K562 (cell line): Measurements from ENCODE around the gene GNAQ. TPM values are rescaled to one million over a fixed set of nuclear protein-coding genes. Genes with fewer than 3 reads are reported as not detected.

Source experiments
- ATAC-seq: fragments of 200-7000 bp; cut with Tn5 transposase; 3 replicates; pipeline ENCODE4 v1.9.1; 2020; ENCODE audit warnings: moderate library complexity
- BruUV-seq: library from RNA; stranded (reverse); fragments of 400-500 nt; replicated peaks from 2 replicates; lab custom pipeline; 2021; lab: Mats Ljungman, UMichigan
- CTCF ChIA-PET: fragments of 300-600 bp; formaldehyde crosslinking; extraction: SDS; loops from one replicate; lab custom pipeline; 2021; ENCODE audit warnings: low intra/inter-chr PET ratio; lab: Yijun Ruan, JAX
- POLR2A ChIA-PET: fragments of 300-600, 350-650 bp; sonication (Branson Sonifier 250); formaldehyde crosslinking; extraction: SDS; loops from one replicate; lab custom pipeline; 2021; ENCODE audit warnings: antibody characterized with exemption, inconsistent platforms; lab: Yijun Ruan, JAX
- DNase-seq, 4 experiments: peaks; one replicate each; pipeline versions ENCODE4 v3.0.0 to v3.0.0-alpha.2; 2011 to 2018; ENCODE audit warnings: low spot score in 3 of 4, mixed read lengths in 3 of 4; ENCODE audit errors: extremely low read depth in 1 of 4
- FAIRE-seq: peaks from 2 replicates; lab custom pipeline; 2011; peaks lifted over from hg19 to GRCh38; lab: Jason Lieb, UNC
- H2AFZ ChIP-seq: 2 replicates; pipeline ENCODE4 v1.6.0; 2011; ENCODE audit warnings: low read depth, low read length, control low read depth, inconsistent platforms
- H3K27ac ChIP-seq: fragments of 200-600 bp; 3 replicates; pipeline ENCODE4 v1.8.0; 2011; ENCODE audit warnings: low read depth, mild to moderate bottlenecking, control low read depth, inconsistent platforms, low read length, moderate library complexity, mixed read lengths; ENCODE audit errors: extremely low read depth
- H3K27me3 ChIP-seq, 2 experiments: fragments of 300-600 bp in 1 of 2; 2 replicates in 1 of 2; 3 replicates in 1 of 2; pipeline versions ENCODE4 v1.6.0 to v1.8.0; 2011; ENCODE audit warnings: inconsistent platforms in 2 of 2, low read length in 2 of 2, mild to moderate bottlenecking in 1 of 2, mixed read lengths in 1 of 2, moderate library complexity in 1 of 2; ENCODE audit not compliant: control insufficient read depth in 2 of 2, insufficient read depth in 2 of 2
- H3K36me3 ChIP-seq: fragments of 300-600 bp; 3 replicates; pipeline ENCODE4 v1.8.0; 2011; ENCODE audit warnings: mild to moderate bottlenecking, low read length, inconsistent platforms; ENCODE audit not compliant: control insufficient read depth, insufficient read depth
- H3K4me1 ChIP-seq, 2 experiments: fragments of 200-600 bp in 1 of 2; replicated peaks in 1 of 2; 2 replicates in 1 of 2; 3 replicates in 1 of 2; pipeline versions ENCODE4 v1.5.1 to v1.8.0; 2011; ENCODE audit warnings: inconsistent platforms in 2 of 2, low read length in 2 of 2, mild to moderate bottlenecking in 1 of 2, mixed read lengths in 1 of 2, moderate library complexity in 1 of 2; ENCODE audit not compliant: control insufficient read depth in 2 of 2, insufficient read depth in 2 of 2
- H3K4me2 ChIP-seq: 2 replicates; pipeline ENCODE4 v1.6.1; 2011; ENCODE audit warnings: low read length, control low read depth, inconsistent platforms, mixed read lengths; ENCODE audit not compliant: insufficient read depth
- H3K4me3 ChIP-seq: fragments of 200-600 bp; sonication (generic), shearing (Covaris generic); 2 replicates; pipeline ENCODE4 v1.5.1; 2016; ENCODE audit warnings: control low read depth, inconsistent platforms
- H3K79me2 ChIP-seq: fragments of 200-600 bp; 3 replicates; pipeline ENCODE4 v1.8.0; 2011; ENCODE audit warnings: low read length, inconsistent platforms; ENCODE audit not compliant: control insufficient read depth, insufficient read depth
- H3K9ac ChIP-seq, 2 experiments: 2 replicates each; pipeline versions ENCODE4 v1.6.0 to v1.6.1; 2011; ENCODE audit warnings: low read depth in 2 of 2, low read length in 2 of 2, control low read depth in 1 of 2, inconsistent platforms in 1 of 2, mild to moderate bottlenecking in 1 of 2, mixed read lengths in 1 of 2; ENCODE audit not compliant: insufficient read depth in 1 of 2
- H3K9me1 ChIP-seq: one replicate; pipeline ENCODE4 v1.6.0; 2011; ENCODE audit warnings: inconsistent platforms, mild to moderate bottlenecking, low read length, moderate library complexity; ENCODE audit not compliant: control insufficient read depth, insufficient read depth
- H3K9me3 ChIP-seq: replicated peaks from 2 replicates; pipeline ENCODE4 v1.5.1; 2011; ENCODE audit warnings: low read depth, low read length, inconsistent platforms; ENCODE audit not compliant: control insufficient read depth, insufficient read depth
- H4K20me1 ChIP-seq: replicated peaks from 2 replicates; pipeline ENCODE4 v1.6.1; 2011; ENCODE audit warnings: low read length, inconsistent platforms, mixed read lengths; ENCODE audit not compliant: control insufficient read depth, insufficient read depth
- COPS2 ChIP-seq: fragments of 450-650 bp; conservative IDR thresholded peaks from 2 replicates; pipeline ENCODE4 v1.6.1; 2016; ENCODE audit warnings: mild to moderate bottlenecking, moderate library complexity
- CREBBP ChIP-seq: IDR thresholded peaks from one replicate; pipeline ENCODE4 v1.6.1; 2012; ENCODE audit warnings: low read depth, mild to moderate bottlenecking, control low read depth, inconsistent platforms, low read length
- MCM7 ChIP-seq, 2 experiments: fragments of 450-650 bp; IDR thresholded peaks; 2 replicates each; pipeline ENCODE4 v1.6.1; 2016 to 2018
- NFATC3 ChIP-seq: fragments of 450-650 bp; IDR thresholded peaks from 2 replicates; pipeline ENCODE4 v1.6.1; 2017; ENCODE audit warnings: mild to moderate bottlenecking
- TAF1 ChIP-seq: IDR thresholded peaks from 2 replicates; pipeline ENCODE4 v1.6.1; 2011; ENCODE audit warnings: mild to moderate bottlenecking, low read length, moderate library complexity; ENCODE audit not compliant: insufficient read depth, control insufficient read depth, severe bottlenecking; ENCODE audit errors: extremely low read depth
- ZNF436 ChIP-seq: fragments of 250-450, 450-650 bp; sonication (Bioruptor Pico); formaldehyde crosslinking; IDR thresholded peaks from 2 replicates; pipeline ENCODE4 v1.7.0; 2020; ENCODE audit warnings: mild to moderate bottlenecking
- whole genome bisulfite sequencing: fragments of 100-300 bp; shearing (Covaris generic); methylation state at CpG from one replicate; pipeline ENCODE4 v1.1.6; 2016; ENCODE audit warnings: low coverage, mixed read lengths; ENCODE audit not compliant: insufficient coverage; ENCODE audit errors: missing lambda C conversion rate; 5-methylcytosine and 5-hydroxymethylcytosine counted together
- in situ Hi-C: fragments of 300-500 bp; cut with MboI; formaldehyde crosslinking; loops from 4 replicates; pipeline ENCODE4 v1.15.0; 2018; ENCODE audit warnings: inconsistent platforms, mixed read lengths
- intact Hi-C: fragments of 100-400 bp; cut with micrococcal nuclease; formaldehyde crosslinking; loops from 2 replicates; pipeline ENCODE4 v1.14.2; 2022
- polyA plus RNA-seq, 8 experiments: library from polyadenylated mRNA; depleted of rRNA in 4 of 8; stranded (reverse) in 5 of 8; unstranded in 3 of 8; fragments of >200 nt; fragmentation: Nextera tagmentation in 2 of 8; fragmentation: Illumina TruSeq in 1 of 8; extraction: Ambion mirVana in 2 of 8; extraction: Trizol in 1 of 8; gene quantifications; 2 replicates each; pipeline versions ENCODE4 v1.2.1 to v1.2.3, GENCODE V29; 2011 to 2014; ENCODE audit warnings: inconsistent platforms in 1 of 8, missing spikeins in 1 of 8
- total RNA-seq, 7 experiments: library from RNA; depleted of rRNA in 6 of 7; stranded (reverse); fragments of >200 nt in 6 of 7; fragmentation: Illumina TruSeq in 2 of 7; extraction: Trizol in 2 of 7; gene quantifications; 2 replicates each; pipeline versions ENCODE4 v1.2.1 to v1.2.3, GENCODE V29; 2011 to 2021; ENCODE audit warnings: low replicate concordance in 1 of 7
- TF ChIP-seq, protein P1 (sequence below): fragments of 450-650 bp; IDR thresholded peaks from 2 replicates; pipeline ENCODE4 v1.6.1; 2016

Gene GNAQ
- total and polyA plus RNA-seq, 9 of the 15 experiments (the other 6 are each of a cell fraction or from before 2014, with no cell fraction given), result 4.8 to 27.9 (median 17.5) TPM

DNA sequence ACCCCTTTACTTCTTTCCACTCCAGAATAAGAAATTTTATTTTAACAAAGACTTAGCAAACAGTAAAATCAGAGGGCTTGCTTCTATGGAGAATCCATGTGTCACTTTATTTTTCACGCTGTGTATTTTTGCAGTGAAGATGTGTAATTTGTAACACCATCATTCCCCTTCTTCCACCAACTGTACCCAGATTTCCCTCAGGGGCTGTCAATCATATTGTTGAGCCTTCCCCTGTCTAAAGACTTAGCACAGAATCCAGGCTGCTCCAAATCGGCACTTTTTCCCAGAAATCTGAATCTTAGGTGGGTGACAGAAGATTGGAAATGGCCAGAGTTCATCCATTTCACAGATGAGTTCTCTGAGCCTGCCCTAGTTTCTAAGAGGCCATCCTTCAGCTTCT is 115.9 kb downstream of the GNAQ start:
- WGBS, result 34% methylated on average over 2 of the region's 2 CpGs
- in situ Hi-C loops (no loop called here), intact Hi-C loops (no loop called here)
- H3K36me3 ChIP-seq, result peaks cover 25% of the 10 kb centered on the region
- H3K4me3 ChIP-seq, result no peak overlapping the region
- ChIA-PET CTCF (no interaction called here), POLR2A (interaction anchor here (0.7 kb wide), 1 partner anchor 30 kb away, joined by 3 read pairs; no protein-coding TSS in a partner anchor)
- H3K9ac ChIP-seq, result no peak overlapping the region
- H3K4me1 ChIP-seq, result peaks cover 0 to 19% of the 10 kb centered on the region in 2 experiments; a peak in 4 of 5 replicates
- no peaks in the 10 kb centered on the region for H3K27me3 ChIP-seq
- H3K9me3 ChIP-seq, result no peaks in the 10 kb centered on the region
- no peaks in the 10 kb centered on the region for H3K9me1 ChIP-seq
- H3K4me2 ChIP-seq, result no peak overlapping the region
- H3K27ac ChIP-seq, result peak overlapping the region; percentile 40; the same call in 2 of the 3 replicates
- H3K79me2 ChIP-seq, result peaks cover 61% of the 10 kb centered on the region
- H2AFZ ChIP-seq, result no peak overlapping the region
- no peaks in the 10 kb centered on the region for H4K20me1 ChIP-seq
- DNase-seq (no peak), ATAC-seq (no peak; the same call in 2 of the 3 replicates), FAIRE-seq (no peak)
- TF ChIP-seq ZNF436 (CRISPR knock-in tag), result no peak
- TF ChIP-seq TAF1, result no peak
- TF ChIP-seq MCM7 (IDR thresholded peaks at IDR 0.05), result no peak
- TF ChIP-seq, protein P1, sequence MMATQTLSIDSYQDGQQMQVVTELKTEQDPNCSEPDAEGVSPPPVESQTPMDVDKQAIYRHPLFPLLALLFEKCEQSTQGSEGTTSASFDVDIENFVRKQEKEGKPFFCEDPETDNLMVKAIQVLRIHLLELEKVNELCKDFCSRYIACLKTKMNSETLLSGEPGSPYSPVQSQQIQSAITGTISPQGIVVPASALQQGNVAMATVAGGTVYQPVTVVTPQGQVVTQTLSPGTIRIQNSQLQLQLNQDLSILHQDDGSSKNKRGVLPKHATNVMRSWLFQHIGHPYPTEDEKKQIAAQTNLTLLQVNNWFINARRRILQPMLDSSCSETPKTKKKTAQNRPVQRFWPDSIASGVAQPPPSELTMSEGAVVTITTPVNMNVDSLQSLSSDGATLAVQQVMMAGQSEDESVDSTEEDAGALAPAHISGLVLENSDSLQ, result peak; percentile 90
- TF ChIP-seq CREBBP, result no peak
- no peak for TF ChIP-seq COPS2
- TF ChIP-seq NFATC3, result no peak
- no TSS peak for BruUV-seq
